Sigmoid colon (tissue), 4 donors: ENCODE results near the gene GSK3B.

ENCODE experiments used
- POLR2A ChIP-seq, 2 donors: fragments of 450-650 bp; IDR thresholded peaks; one replicate each; pipeline ENCODE4 v1.6.1; 2016; ENCODE audit warnings: antibody characterized with exemption in 2 of 2, mild to moderate bottlenecking in 2 of 2, moderate library complexity in 2 of 2
- POLR2AphosphoS5 ChIP-seq, 4 donors: sonication (generic); formaldehyde crosslinking; IDR thresholded peaks; one replicate each; pipeline ENCODE4 v1.6.1; 2017; ENCODE audit warnings: antibody characterized with exemption in 4 of 4
- TF ChIP-seq, protein P1 (sequence below), 4 experiments: fragments of 450-650 bp in 3 of 4; fragments of 200-600 bp in 1 of 4; IDR thresholded peaks; one replicate each; pipeline ENCODE4 v1.5.1; 2016 to 2019; ENCODE audit warnings: antibody characterized with exemption in 4 of 4, mild to moderate bottlenecking in 3 of 4, moderate library complexity in 2 of 4

GRCh38 chr3:119901148-119901547 lies 193.1 kb downstream of the GSK3B start:
- no peak for TF ChIP-seq POLR2A (IDR thresholded peaks at IDR 0.05)
- TF ChIP-seq POLR2AphosphoS5 (IDR thresholded peaks at IDR 0.05), result no peak
- TF ChIP-seq, protein P1, sequence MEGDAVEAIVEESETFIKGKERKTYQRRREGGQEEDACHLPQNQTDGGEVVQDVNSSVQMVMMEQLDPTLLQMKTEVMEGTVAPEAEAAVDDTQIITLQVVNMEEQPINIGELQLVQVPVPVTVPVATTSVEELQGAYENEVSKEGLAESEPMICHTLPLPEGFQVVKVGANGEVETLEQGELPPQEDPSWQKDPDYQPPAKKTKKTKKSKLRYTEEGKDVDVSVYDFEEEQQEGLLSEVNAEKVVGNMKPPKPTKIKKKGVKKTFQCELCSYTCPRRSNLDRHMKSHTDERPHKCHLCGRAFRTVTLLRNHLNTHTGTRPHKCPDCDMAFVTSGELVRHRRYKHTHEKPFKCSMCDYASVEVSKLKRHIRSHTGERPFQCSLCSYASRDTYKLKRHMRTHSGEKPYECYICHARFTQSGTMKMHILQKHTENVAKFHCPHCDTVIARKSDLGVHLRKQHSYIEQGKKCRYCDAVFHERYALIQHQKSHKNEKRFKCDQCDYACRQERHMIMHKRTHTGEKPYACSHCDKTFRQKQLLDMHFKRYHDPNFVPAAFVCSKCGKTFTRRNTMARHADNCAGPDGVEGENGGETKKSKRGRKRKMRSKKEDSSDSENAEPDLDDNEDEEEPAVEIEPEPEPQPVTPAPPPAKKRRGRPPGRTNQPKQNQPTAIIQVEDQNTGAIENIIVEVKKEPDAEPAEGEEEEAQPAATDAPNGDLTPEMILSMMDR (IDR thresholded peaks at IDR 0.05), result no peak
